ENCODE measurements around the gene LRRFIP1.
"Not testable (repeated sequence)": the region's sequence is repeated elsewhere in the genome, so short reads cannot be mapped to it uniquely, and the experiment has no call there.

Gene LRRFIP1

GRCh38 chr2:237682856-237683670, 55.7 kb downstream of the LRRFIP1 start:
- no peak overlapping the region for H3K4me3 ChIP-seq (replicated peaks; ENCODE audit: low read depth, low read length)
- no peak for TF ChIP-seq CTCF (IDR thresholded peaks at IDR 0.05; ENCODE audit: low read length, missing control alignments)
- DNase-seq (ENCODE audit: low read depth) = no peak

DNA sequence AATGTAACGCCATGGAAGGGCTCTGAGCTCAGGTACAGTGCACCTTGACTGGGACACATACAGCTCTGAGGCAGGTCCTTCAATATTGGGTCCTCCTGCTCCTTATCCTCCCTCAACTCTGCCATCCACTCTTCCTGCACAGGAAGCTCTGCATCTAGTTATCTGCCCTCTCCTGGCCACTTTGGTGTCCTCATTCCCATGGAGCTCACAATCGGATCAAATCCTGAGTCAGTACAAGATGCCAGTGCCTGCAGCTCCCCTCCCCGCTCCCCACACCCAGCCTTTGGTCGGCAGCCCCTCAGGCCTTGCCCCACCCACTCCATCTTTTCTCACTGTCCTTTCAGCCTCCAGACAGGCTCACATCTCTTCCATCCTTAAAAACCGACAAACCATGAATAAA, 58.0 kb downstream of the LRRFIP1 start:
- H3K4me3 ChIP-seq (replicated peaks; ENCODE audit: low read depth, low read length) = no peak overlapping the region
- TF ChIP-seq CTCF (IDR thresholded peaks at IDR 0.05; ENCODE audit: low read length, missing control alignments) = peak; percentile 44
- peak; percentile 47 for DNase-seq (ENCODE audit: low read depth)

GRCh38 chr2:237686659-237687136, 59.3 kb downstream of the LRRFIP1 start:
- H3K4me3 ChIP-seq (replicated peaks; ENCODE audit: low read depth, low read length) = no peak overlapping the region
- DNase-seq (ENCODE audit: low read depth) = peak; percentile 61
- peak; percentile 39 for TF ChIP-seq CTCF (IDR thresholded peaks at IDR 0.05; ENCODE audit: low read length, missing control alignments)

GRCh38 chr2:237688081-237688480, 60.7 kb downstream of the LRRFIP1 start:
- no peak for TF ChIP-seq CTCF (IDR thresholded peaks at IDR 0.05; ENCODE audit: low read length, missing control alignments)
- no peak overlapping the region for H3K4me3 ChIP-seq (replicated peaks; ENCODE audit: low read depth, low read length)
- DNase-seq (ENCODE audit: low read depth) = no peak

DNA sequence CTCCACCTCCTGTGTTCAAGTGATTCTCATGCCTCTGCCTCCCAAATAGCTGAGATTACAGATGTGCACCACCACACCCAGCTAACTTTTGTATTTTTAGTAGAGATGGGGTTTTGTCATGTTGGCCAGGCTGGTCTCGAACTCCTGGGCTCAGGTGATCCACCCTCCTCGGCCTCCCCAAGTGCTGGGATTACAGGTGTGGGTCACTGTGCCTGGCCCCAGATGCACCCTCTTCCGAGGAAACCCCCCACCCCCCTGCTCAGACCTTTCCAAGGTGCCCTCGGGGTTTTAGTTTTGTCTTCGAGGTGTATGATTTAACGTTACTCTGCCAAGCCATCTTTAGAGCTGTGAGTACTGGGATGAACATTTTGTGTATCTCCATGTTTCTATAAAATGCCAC, 61.2 kb downstream of the LRRFIP1 start:
- DNase-seq (ENCODE audit: low read depth); H3K4me3 ChIP-seq (replicated peaks; ENCODE audit: low read depth, low read length): not testable (repeated sequence)

DNA sequence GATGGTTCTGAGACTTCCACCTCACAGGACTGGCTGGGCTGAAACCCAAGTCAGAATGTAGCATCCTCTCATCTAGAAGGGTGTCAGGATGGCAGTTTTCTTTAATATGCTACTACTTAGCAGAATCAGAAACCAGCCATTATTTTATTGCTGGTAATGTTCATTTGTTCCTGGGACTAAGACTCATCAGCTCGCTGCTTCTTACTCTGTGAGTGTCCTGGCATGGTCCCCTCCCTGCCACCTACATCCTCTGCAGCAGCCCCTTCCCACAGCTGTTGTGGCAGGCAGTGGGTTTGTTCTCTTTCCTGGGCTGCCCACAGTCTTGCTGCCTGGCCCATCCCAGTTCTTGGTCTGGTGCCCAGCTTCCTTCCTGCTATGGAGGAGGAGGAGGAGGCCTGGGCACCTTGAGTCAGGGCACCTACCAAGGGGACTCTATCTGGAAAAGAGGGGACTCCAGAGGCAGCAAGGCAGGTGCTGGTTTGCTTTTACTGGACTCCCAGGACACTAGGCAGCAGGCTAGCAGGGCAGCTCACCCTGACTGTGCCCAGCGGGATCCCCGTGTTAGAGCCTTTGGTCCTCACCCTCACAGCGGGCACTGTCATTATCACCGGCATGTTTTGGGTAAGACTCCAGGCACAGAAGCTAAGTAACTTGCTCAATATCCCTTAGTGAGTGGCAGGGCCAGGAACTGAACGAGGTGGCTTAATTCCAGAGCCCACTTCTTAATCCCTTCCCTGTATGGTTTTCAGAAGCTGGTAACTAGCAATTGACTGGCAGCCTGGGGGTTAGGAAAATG, 62.1 kb downstream of the LRRFIP1 start:
- DNase-seq (ENCODE audit: low read depth) = no peak
- TF ChIP-seq CTCF (IDR thresholded peaks at IDR 0.05; ENCODE audit: low read length, missing control alignments) = no peak

More for the DNA sequence above, 62.1 kb downstream of the LRRFIP1 start:
- H3K4me3 ChIP-seq (replicated peaks; ENCODE audit: low read depth, low read length) = no peak overlapping the region
